ENCODE data around the gene RPL23. TPM values are rescaled to one million over a fixed set of nuclear protein-coding genes. Genes with fewer than 3 reads are reported as not detected.
A peak's percentile ranks its signal among the peaks of the same experiment; 100 is the strongest.

The RPL23 gene
- total RNA-seq, 1 experiment from 2014 or later, result 3,829 TPM

DNA sequence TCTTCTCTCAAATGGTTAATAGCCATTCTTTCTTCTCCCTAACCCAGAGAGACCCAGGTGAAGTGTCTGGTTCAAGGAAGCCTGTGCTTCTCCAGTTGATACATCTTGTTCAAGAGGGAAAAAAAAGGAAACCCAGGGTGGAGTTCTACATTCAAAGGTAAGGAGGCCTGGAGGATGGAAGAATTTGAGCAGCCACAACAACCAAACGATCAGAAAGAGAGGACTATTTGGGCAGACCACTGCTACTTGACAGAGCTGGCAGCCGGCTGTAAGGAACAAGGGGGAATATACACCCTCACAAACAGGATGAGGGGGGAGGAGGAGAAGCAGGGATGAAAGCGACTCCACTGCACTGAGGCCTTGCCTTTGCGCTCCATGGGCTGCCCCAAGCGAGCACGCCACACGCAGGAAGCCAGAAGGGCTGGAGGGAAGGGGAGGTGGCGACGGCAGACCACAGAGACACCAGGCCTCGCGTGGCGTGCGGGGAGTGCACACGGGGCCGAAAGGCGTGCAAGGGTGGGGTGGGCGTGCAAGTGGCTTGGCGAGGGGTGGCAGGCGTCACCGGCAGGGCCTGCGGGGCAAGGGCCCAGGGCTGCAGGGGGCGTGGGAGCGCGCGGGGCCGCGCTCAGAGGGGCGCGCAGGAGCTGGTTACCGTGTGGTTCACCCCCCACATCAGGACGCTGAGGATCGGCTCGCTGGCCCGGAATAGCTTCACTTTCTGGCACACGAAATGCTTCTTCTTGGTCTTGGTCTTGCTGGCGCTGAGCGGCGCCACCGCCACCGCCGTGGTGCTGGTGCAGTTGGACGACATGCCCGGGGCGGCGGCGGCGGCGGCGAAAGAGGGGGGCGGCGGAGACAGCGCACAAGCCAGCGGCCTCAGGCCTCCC lies 54.7 kb downstream of the RPL23 start:
- Mint-ChIP-seq H3K36me3 (ENCODE audit: insufficient read depth, unreplicated experiment) (peaks cover 83% of the 10 kb centered on the region), H3K4me3 (ENCODE audit: low read depth, unreplicated experiment) (peak overlapping the region; percentile 83), H3K27me3 (ENCODE audit: unreplicated experiment) (no peaks in the 10 kb centered on the region), H3K27ac (ENCODE audit: unreplicated experiment) (peak overlapping the region; percentile 78), H3K4me1 (ENCODE audit: low read depth, unreplicated experiment) (peaks cover 39% of the 10 kb centered on the region), H3K9me3 (ENCODE audit: low read depth, unreplicated experiment) (no peaks in the 10 kb centered on the region)
- no TSS peak for BruUV-seq (replicated peaks)
- CTCF ChIA-PET, result interaction anchor here (0.6 to 1.4 kb wide), 7 partner anchors 8 to 436 kb away, joined by 3 to 6 read pairs (median 3); no protein-coding TSS in a partner anchor
- TF ChIP-seq, protein P1, sequence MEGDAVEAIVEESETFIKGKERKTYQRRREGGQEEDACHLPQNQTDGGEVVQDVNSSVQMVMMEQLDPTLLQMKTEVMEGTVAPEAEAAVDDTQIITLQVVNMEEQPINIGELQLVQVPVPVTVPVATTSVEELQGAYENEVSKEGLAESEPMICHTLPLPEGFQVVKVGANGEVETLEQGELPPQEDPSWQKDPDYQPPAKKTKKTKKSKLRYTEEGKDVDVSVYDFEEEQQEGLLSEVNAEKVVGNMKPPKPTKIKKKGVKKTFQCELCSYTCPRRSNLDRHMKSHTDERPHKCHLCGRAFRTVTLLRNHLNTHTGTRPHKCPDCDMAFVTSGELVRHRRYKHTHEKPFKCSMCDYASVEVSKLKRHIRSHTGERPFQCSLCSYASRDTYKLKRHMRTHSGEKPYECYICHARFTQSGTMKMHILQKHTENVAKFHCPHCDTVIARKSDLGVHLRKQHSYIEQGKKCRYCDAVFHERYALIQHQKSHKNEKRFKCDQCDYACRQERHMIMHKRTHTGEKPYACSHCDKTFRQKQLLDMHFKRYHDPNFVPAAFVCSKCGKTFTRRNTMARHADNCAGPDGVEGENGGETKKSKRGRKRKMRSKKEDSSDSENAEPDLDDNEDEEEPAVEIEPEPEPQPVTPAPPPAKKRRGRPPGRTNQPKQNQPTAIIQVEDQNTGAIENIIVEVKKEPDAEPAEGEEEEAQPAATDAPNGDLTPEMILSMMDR (IDR thresholded peaks at IDR 0.05; ENCODE audit: unreplicated experiment), result peak; percentile 32
- intact Hi-C loops (cut with micrococcal nuclease; ENCODE audit: unreplicated experiment), result no loop called here
- DNase-seq, result no peak

Small RNA genes lying within 50 kb of the gene (microRNA-seq; reads per million reads assigned to microRNA genes)
- 1.8 reads per million for gene MIR4727

Other genes starting within 250 kb of the RPL23 start
- 46.6 and 46.7 TPM in 2 replicates for gene SRCIN1, start 247.8 kb downstream of the RPL23 start, total RNA-seq (2022)
- gene EPOP, start 178.8 kb downstream of the RPL23 start, total RNA-seq (2022), result 15.3 and 20.9 TPM in 2 replicates
- 463 and 498 TPM in 2 replicates for gene MLLT6, start 148.4 kb downstream of the RPL23 start, total RNA-seq (2022)
- gene CISD3, start 123.4 kb downstream of the RPL23 start, total RNA-seq (2022), result 101 and 109 TPM in 2 replicates
- gene PCGF2, start 105.4 kb downstream of the RPL23 start, total RNA-seq (2022), result 196 and 205 TPM in 2 replicates
- 893 and 935 TPM in 2 replicates for gene PSMB3, start 101.0 kb downstream of the RPL23 start, total RNA-seq (2022)
- gene PIP4K2B, start 54.2 kb downstream of the RPL23 start, total RNA-seq (2022), result 101 and 120 TPM in 2 replicates
- 77.8 and 78.9 TPM in 2 replicates for gene CWC25, start 28.4 kb downstream of the RPL23 start, total RNA-seq (2022)
- gene LASP1, start 16.3 kb upstream of the RPL23 start, total RNA-seq (2022), result 479 and 558 TPM in 2 replicates
- not detected in 2 replicates for gene FBXO47, start 113.7 kb upstream of the RPL23 start, total RNA-seq (2022)

Measured in Calu3 (cell line).